NCI-H1694 (cell line): ENCODE measurements around the gene TTLL10.

ENCODE experiments used
- DNase-seq: peaks from one replicate; lab custom pipeline; 2025; lab: John Stamatoyannopoulos, UW

Gene TTLL10

GRCh38 chr1:1173793-1174415, at the start of gene TTLL10:
TTLL10 (plus strand) TSS chr1:1173880; CDS start chr1:1179216, 5,336 bp downstream.
- DNase-seq: no peak

- no peak for DNase-seq
Observed at GRCh38 chr1:1124508-1124785, 49.2 kb upstream of the TTLL10 start.

GRCh38 chr1:1124786-1125642, 48.7 kb upstream of the TTLL10 start:
- DNase-seq: no peak

GRCh38 chr1:1125945-1126344, 47.7 kb upstream of the TTLL10 start:
- no peak for DNase-seq

GRCh38 chr1:1127551-1128451, 45.9 kb upstream of the TTLL10 start:
- DNase-seq: no peak

GRCh38 chr1:1128454-1129139, 45.1 kb upstream of the TTLL10 start:
- DNase-seq: no peak

- DNase-seq: no peak
Observed at GRCh38 chr1:1129381-1129821, 44.3 kb upstream of the TTLL10 start.

GRCh38 chr1:1130206-1131120, 43.2 kb upstream of the TTLL10 start:
- no peak for DNase-seq

- no peak for DNase-seq
Observed at GRCh38 chr1:1132042-1132950, 41.4 kb upstream of the TTLL10 start.

- DNase-seq: no peak
Observed at GRCh38 chr1:1132956-1133750, 40.5 kb upstream of the TTLL10 start.

- DNase-seq: no peak
Observed at GRCh38 chr1:1134300-1134970, 39.2 kb upstream of the TTLL10 start.

GRCh38 chr1:1135339-1136136, 38.1 kb upstream of the TTLL10 start:
- no peak for DNase-seq

- no peak for DNase-seq
Observed at GRCh38 chr1:1136547-1137230, 37.0 kb upstream of the TTLL10 start.

- DNase-seq: no peak
Observed at GRCh38 chr1:1137256-1138045, 36.2 kb upstream of the TTLL10 start.

GRCh38 chr1:1140673-1141072, 33.0 kb upstream of the TTLL10 start:
- no peak for DNase-seq

- DNase-seq: no peak
Observed at GRCh38 chr1:1141244-1141910, 32.3 kb upstream of the TTLL10 start.
